ENCODE results near the gene TMEM238.
"Not testable (repeated sequence)": the region's sequence is repeated elsewhere in the genome, so short reads cannot be mapped to it uniquely, and the experiment has no call there.

TMEM238 gene

DNA sequence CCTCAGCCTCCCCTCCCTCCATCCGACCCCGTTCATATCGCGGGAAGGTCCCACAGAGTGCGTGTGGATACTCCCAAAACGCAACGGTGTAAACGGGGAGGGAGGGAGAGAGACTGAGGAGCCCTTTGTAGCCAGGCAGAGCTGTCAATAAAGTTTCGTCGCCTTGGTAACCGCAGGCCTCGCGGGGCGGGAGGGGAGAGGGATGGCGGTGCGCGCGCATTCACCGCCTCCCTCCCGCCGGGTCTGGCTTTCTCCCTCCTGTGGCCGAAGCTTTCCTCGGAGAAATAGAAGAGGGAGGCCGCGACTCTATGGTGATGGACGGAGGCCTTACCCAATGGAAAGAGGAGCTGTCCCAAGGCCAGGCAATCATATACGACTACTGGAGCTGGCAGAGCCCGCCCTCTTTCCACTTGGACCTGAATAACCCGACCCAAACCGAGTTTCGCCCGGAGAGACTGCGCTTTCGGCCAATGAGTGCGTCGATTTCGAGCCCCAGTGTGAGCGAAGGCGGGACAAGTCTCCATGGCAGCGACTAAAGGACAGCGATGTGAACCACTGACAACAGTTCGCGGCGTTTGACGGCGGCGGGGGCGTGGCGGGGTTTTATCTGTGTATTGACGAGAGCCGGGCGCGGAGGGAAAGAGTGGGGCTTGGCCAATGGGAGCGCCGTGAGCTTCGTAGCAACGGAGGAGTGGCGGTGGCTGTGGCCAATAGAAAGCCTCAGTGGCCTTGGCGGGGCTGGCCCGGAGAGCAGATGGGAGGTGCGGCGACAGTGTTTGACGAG lies 44.8 kb downstream of the TMEM238 start, which contains the start of gene KMT5C:
TSS of gene KMT5C (plus strand) at position 772 of the 784 bp plus-strand sequence. CDS start 2,061 bp downstream, outside the sequence.
- Histone ChIP-seq H3F3A (ENCODE audit: insufficient read depth) (no peaks in the 10 kb centered on the region), H3K9me2 (replicated peaks; ENCODE audit: insufficient read depth, low read length) (no peaks in the 10 kb centered on the region), H3K79me2 (ENCODE audit: insufficient read depth, low read length) (0 out of 2 replicates have a peak, but pooled peaks cover 8% of the 10 kb centered on the region), H3K4me3 (ENCODE audit: insufficient read depth, low read length, poor library complexity, severe bottlenecking) (peak within 1 kb of the TSS; percentile 87), H3K36me3 (ENCODE audit: low read length) (no peaks in the 10 kb centered on the region), H3K9me3 (ENCODE audit: insufficient read depth, low read length) (no peaks in the 10 kb centered on the region), H4K20me1 (ENCODE audit: low read depth, low read length) (no peaks in the 10 kb centered on the region), H2AFZ (ENCODE audit: low read depth, low read length, severe bottlenecking) (peak within 1 kb of the TSS; percentile 75), H3K4me2 (ENCODE audit: low read depth, low read length, poor library complexity, severe bottlenecking) (peak within 1 kb of the TSS; percentile 97), H3K27me3 (ENCODE audit: low read length) (no peaks in the 10 kb centered on the region), H3K27ac (ENCODE audit: low read depth, low read length) (peak within 1 kb of the TSS; percentile 65), H3K9ac (ENCODE audit: low read length) (peak within 1 kb of the TSS; percentile 88)
- TF ChIP-seq EZH2phosphoT487 (conservative IDR thresholded peaks at IDR 0.05; ENCODE audit: low read length), result no peak
- TF ChIP-seq, protein P1, sequence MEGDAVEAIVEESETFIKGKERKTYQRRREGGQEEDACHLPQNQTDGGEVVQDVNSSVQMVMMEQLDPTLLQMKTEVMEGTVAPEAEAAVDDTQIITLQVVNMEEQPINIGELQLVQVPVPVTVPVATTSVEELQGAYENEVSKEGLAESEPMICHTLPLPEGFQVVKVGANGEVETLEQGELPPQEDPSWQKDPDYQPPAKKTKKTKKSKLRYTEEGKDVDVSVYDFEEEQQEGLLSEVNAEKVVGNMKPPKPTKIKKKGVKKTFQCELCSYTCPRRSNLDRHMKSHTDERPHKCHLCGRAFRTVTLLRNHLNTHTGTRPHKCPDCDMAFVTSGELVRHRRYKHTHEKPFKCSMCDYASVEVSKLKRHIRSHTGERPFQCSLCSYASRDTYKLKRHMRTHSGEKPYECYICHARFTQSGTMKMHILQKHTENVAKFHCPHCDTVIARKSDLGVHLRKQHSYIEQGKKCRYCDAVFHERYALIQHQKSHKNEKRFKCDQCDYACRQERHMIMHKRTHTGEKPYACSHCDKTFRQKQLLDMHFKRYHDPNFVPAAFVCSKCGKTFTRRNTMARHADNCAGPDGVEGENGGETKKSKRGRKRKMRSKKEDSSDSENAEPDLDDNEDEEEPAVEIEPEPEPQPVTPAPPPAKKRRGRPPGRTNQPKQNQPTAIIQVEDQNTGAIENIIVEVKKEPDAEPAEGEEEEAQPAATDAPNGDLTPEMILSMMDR (IDR thresholded peaks at IDR 0.05; ENCODE audit: insufficient read depth, low read length, poor library complexity, severe bottlenecking), result no peak

DNA sequence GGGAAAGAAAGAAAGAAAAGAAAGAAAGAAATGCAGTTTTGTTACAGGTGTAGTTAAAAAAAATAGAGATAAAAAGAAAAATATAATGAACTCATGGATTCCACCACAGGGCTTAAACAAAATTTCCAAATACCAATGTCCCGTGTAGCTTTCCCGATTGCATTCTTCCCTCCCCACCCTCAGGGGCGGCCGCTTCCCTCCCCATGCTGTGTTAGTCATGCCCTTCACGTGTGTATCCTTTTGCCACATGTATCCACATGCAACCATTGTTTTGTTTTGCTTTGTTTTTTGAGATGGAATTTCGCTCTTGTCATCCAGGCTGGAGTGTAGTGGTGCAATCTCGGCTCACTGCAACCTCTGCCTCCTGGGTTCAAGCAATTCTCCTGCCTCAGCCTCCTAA lies 48.0 kb downstream of the TMEM238 start:
- Histone ChIP-seq H3K9me3 (ENCODE audit: insufficient read depth, low read length) (no peaks in the 10 kb centered on the region), H2AFZ (ENCODE audit: low read depth, low read length, severe bottlenecking) (no peak overlapping the region), H3K4me2 (ENCODE audit: low read depth, low read length, poor library complexity, severe bottlenecking) (no peak overlapping the region), H3K9me2 (replicated peaks; ENCODE audit: insufficient read depth, low read length) (no peaks in the 10 kb centered on the region), H3K4me3 (ENCODE audit: insufficient read depth, low read length, poor library complexity, severe bottlenecking) (no peak overlapping the region), H4K20me1 (ENCODE audit: low read depth, low read length) (no peaks in the 10 kb centered on the region), H3K9ac (ENCODE audit: low read length) (no peak overlapping the region), H3K36me3 (ENCODE audit: low read length) (no peaks in the 10 kb centered on the region), H3K79me2 (ENCODE audit: insufficient read depth, low read length) (0 out of 2 replicates have a peak, but pooled peaks cover 8% of the 10 kb centered on the region), H3K27ac (ENCODE audit: low read depth, low read length) (no peak overlapping the region), H3K27me3 (ENCODE audit: low read length) (no peaks in the 10 kb centered on the region), H3F3A (ENCODE audit: insufficient read depth) (no peaks in the 10 kb centered on the region)
- TF ChIP-seq EZH2phosphoT487 (conservative IDR thresholded peaks at IDR 0.05; ENCODE audit: low read length), result no peak
- TF ChIP-seq, protein P1 (IDR thresholded peaks at IDR 0.05; ENCODE audit: insufficient read depth, low read length, poor library complexity, severe bottlenecking), result no peak

DNA sequence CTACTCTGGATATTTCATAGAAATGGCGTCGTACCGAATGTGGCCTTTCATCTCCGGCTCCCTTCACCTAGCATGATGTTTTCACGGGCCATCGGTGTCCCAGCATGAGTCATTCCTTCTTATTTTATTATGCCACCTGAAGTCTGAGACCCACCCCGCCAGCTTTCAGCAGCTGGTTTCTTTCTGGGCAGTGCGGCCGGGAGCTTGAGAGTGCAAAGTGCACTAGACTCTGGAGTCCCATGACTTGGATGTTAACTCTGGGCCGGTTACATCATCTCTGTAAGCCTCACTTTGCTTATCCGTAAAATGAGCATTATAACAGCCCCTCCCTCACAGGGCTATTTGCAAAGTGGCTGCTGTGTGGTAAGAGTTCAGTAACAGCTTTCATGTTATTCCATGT lies 50.2 kb downstream of the TMEM238 start:
- no peaks in the 10 kb centered on the region for H3K36me3 ChIP-seq (ENCODE audit: low read length)
- H3K9me2 ChIP-seq (replicated peaks; ENCODE audit: insufficient read depth, low read length), result no peaks in the 10 kb centered on the region
- no peaks in the 10 kb centered on the region for H4K20me1 ChIP-seq (ENCODE audit: low read depth, low read length)
- no peaks in the 10 kb centered on the region for H3K27me3 ChIP-seq (ENCODE audit: low read length)
- H2AFZ ChIP-seq (ENCODE audit: low read depth, low read length, severe bottlenecking), result no peak overlapping the region
- no peak overlapping the region for H3K27ac ChIP-seq (ENCODE audit: low read depth, low read length)
- H3K4me2 ChIP-seq (ENCODE audit: low read depth, low read length, poor library complexity, severe bottlenecking), result no peak overlapping the region
- H3K4me3 ChIP-seq (ENCODE audit: insufficient read depth, low read length, poor library complexity, severe bottlenecking), result no peak overlapping the region
- no peak overlapping the region for H3K9ac ChIP-seq (ENCODE audit: low read length)
- no peaks in the 10 kb centered on the region for H3F3A ChIP-seq (ENCODE audit: insufficient read depth)
- no peaks in the 10 kb centered on the region for H3K79me2 ChIP-seq (ENCODE audit: insufficient read depth, low read length)
- no peaks in the 10 kb centered on the region for H3K9me3 ChIP-seq (ENCODE audit: insufficient read depth, low read length)
- TF ChIP-seq, protein P1 (IDR thresholded peaks at IDR 0.05; ENCODE audit: insufficient read depth, low read length, poor library complexity, severe bottlenecking), result no peak
- no peak for TF ChIP-seq EZH2phosphoT487 (conservative IDR thresholded peaks at IDR 0.05; ENCODE audit: low read length)

DNA sequence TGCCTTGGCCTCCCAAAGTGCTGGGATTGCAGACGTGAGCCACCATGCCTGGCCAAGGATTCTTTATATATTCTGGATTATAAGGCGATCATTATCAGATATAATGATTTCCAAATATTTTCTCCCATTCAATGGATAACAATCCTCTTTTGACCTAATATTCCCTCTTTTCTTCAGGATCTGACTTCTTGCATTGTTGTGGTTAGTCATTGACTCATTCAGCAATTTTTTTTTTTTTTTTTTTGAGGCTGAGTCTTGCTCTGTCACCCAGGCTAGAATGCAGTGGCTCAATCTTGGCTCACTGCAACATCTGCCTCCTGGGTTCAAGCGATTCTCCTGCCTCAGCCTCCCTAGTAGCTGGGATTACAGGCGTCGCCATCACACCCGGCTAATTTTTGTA lies 54.3 kb downstream of the TMEM238 start:
- not testable (repeated sequence) for H3K27me3 ChIP-seq (ENCODE audit: low read length); H3K9me2 ChIP-seq (replicated peaks; ENCODE audit: insufficient read depth, low read length); H3K9me3 ChIP-seq (ENCODE audit: insufficient read depth, low read length); H3K4me2 ChIP-seq (ENCODE audit: low read depth, low read length, poor library complexity, severe bottlenecking); H3F3A ChIP-seq (ENCODE audit: insufficient read depth); H3K9ac ChIP-seq (ENCODE audit: low read length); H3K27ac ChIP-seq (ENCODE audit: low read depth, low read length); H2AFZ ChIP-seq (ENCODE audit: low read depth, low read length, severe bottlenecking); H4K20me1 ChIP-seq (ENCODE audit: low read depth, low read length); H3K36me3 ChIP-seq (ENCODE audit: low read length); H3K79me2 ChIP-seq (ENCODE audit: insufficient read depth, low read length); H3K4me3 ChIP-seq (ENCODE audit: insufficient read depth, low read length, poor library complexity, severe bottlenecking)

All from SU-DHL-6 (cell line).